Measurements from ENCODE around the gene POLD1. TPM values are rescaled to one million over a fixed set of nuclear protein-coding genes. Genes with fewer than 3 reads are reported as not detected.
A peak's percentile ranks its signal among the peaks of the same experiment; 100 is the strongest.

The POLD1 gene
- total RNA-seq, 1 donor from 2014 or later = 18.9 TPM

GRCh38 chr19:50384685-50385535, 763 bp downstream of the POLD1 start:
- peak; percentile 38 for DNase-seq (ENCODE audit: low read depth)

GRCh38 chr19:50387176-50387867, 3.2 kb downstream of the POLD1 start:
- Histone ChIP-seq H3K4me1 (ENCODE audit: insufficient read depth, low read length) (peaks cover 11% of the 10 kb centered on the region), H3K4me2 (ENCODE audit: low read length) (no peak overlapping the region), H3K27ac (ENCODE audit: low read depth, low read length) (no peak overlapping the region), H3K79me2 (ENCODE audit: insufficient read depth, low read length) (peaks cover 33% of the 10 kb centered on the region), H2AFZ (ENCODE audit: low read depth, low read length) (no peak overlapping the region), H3K36me3 (ENCODE audit: insufficient read depth, low read length) (peaks cover 3% of the 10 kb centered on the region), H3K4me3 (ENCODE audit: insufficient read depth, low read depth, low read length) (no peak overlapping the region), H3K9ac (ENCODE audit: low read length) (no peak overlapping the region), H4K20me1 (ENCODE audit: insufficient read depth, low read length) (no peaks in the 10 kb centered on the region), H3K27me3 (ENCODE audit: insufficient read depth, low read length) (no peaks in the 10 kb centered on the region), H3K9me3 (ENCODE audit: insufficient read depth, low read depth, low read length) (no peaks in the 10 kb centered on the region)
- TF ChIP-seq CTCF (IDR thresholded peaks at IDR 0.05; ENCODE audit: insufficient read depth, low read depth, low read length) = no peak
- TF ChIP-seq EZH2 (IDR thresholded peaks at IDR 0.05; ENCODE audit: insufficient read depth, low read length) = no peak
- DNase-seq (ENCODE audit: low read depth) (no peak), FAIRE-seq (no peak)
- peaks cover 9% of the 10 kb centered on the region for H3K36me3 Mint-ChIP-seq (ENCODE audit: low read depth, unreplicated experiment)
- H3K27me3 Mint-ChIP-seq (ENCODE audit: low read depth, unreplicated experiment) = no peaks in the 10 kb centered on the region
- H3K27ac Mint-ChIP-seq (ENCODE audit: unreplicated experiment) = no peak overlapping the region
- no peak overlapping the region for H3K4me3 Mint-ChIP-seq (ENCODE audit: unreplicated experiment)
- H3K4me1 Mint-ChIP-seq (ENCODE audit: low read depth, unreplicated experiment) = peaks cover 6% of the 10 kb centered on the region
- peaks cover 2% of the 10 kb centered on the region for H3K9me3 Mint-ChIP-seq (ENCODE audit: unreplicated experiment)

More at GRCh38 chr19:50384685-50385535, 763 bp downstream of the POLD1 start:
- H3K79me2 ChIP-seq (ENCODE audit: insufficient read depth, low read length) = peaks cover 33% of the 10 kb centered on the region
- H2AFZ ChIP-seq (ENCODE audit: low read depth, low read length) = peak overlapping the region; percentile 71
- no peaks in the 10 kb centered on the region for H3K9me3 ChIP-seq (ENCODE audit: insufficient read depth, low read depth, low read length)
- peaks cover 5% of the 10 kb centered on the region for H3K36me3 ChIP-seq (ENCODE audit: insufficient read depth, low read length)
- H3K27me3 ChIP-seq (ENCODE audit: insufficient read depth, low read length) = no peaks in the 10 kb centered on the region
- peak overlapping the region; percentile 66 for H3K27ac ChIP-seq (ENCODE audit: low read depth, low read length)
- FAIRE-seq = no peak
- no peak for TF ChIP-seq EZH2 (IDR thresholded peaks at IDR 0.05; ENCODE audit: insufficient read depth, low read length)
- no peak for TF ChIP-seq CTCF (IDR thresholded peaks at IDR 0.05; ENCODE audit: insufficient read depth, low read depth, low read length)
- H3K4me3 Mint-ChIP-seq (ENCODE audit: unreplicated experiment) = peak overlapping the region; percentile 94
- H3K4me1 Mint-ChIP-seq (ENCODE audit: low read depth, unreplicated experiment) = peaks cover 6% of the 10 kb centered on the region
- peaks cover 11% of the 10 kb centered on the region for H3K4me1 ChIP-seq (ENCODE audit: insufficient read depth, low read length)
- H3K4me2 ChIP-seq (ENCODE audit: low read length) = peak overlapping the region; percentile 97
- peaks cover 5% of the 10 kb centered on the region for H3K36me3 Mint-ChIP-seq (ENCODE audit: low read depth, unreplicated experiment)
- H3K9me3 Mint-ChIP-seq (ENCODE audit: unreplicated experiment) = no peaks in the 10 kb centered on the region
- no peaks in the 10 kb centered on the region for H3K27me3 Mint-ChIP-seq (ENCODE audit: low read depth, unreplicated experiment)
- no peaks in the 10 kb centered on the region for H4K20me1 ChIP-seq (ENCODE audit: insufficient read depth, low read length)
- peak overlapping the region; percentile 60 for H3K27ac Mint-ChIP-seq (ENCODE audit: unreplicated experiment)
- peak overlapping the region; percentile 70 for H3K4me3 ChIP-seq (ENCODE audit: insufficient read depth, low read depth, low read length)
- peak overlapping the region; percentile 81 for H3K9ac ChIP-seq (ENCODE audit: low read length)

Data from astrocyte (in vitro differentiated cells and primary cell).